Tibial nerve (tissue), 4 donors: Measurements from ENCODE around the gene ADAD2.

Source experiments
- CTCF ChIP-seq, 5 experiments: fragments of 200-600 bp in 3 of 5; fragments of 450-650 bp in 2 of 5; sonication (generic) in 3 of 5; IDR thresholded peaks; one replicate each; pipeline ENCODE4 v1.5.1; 2016 to 2019; ENCODE audit warnings: antibody characterized with exemption in 5 of 5, mild to moderate bottlenecking in 3 of 5, moderate library complexity in 2 of 5
- EP300 ChIP-seq, 2 donors: sonication (generic); formaldehyde crosslinking; IDR thresholded peaks; one replicate each; pipeline ENCODE4 v1.6.1; 2017; ENCODE audit warnings: antibody characterized with exemption in 2 of 2, mild to moderate bottlenecking in 1 of 2

- TF ChIP-seq CTCF (IDR thresholded peaks at IDR 0.05): no peak
- no peak for TF ChIP-seq EP300 (IDR thresholded peaks at IDR 0.05)
Measured at GRCh38 chr16:84169765-84170310, 21.1 kb upstream of the ADAD2 start.
